HepG2 (cell line): ENCODE measurements around the gene TEF. TPM values are rescaled to one million over a fixed set of nuclear protein-coding genes. Genes with fewer than 3 reads are reported as not detected.

Source experiments
- ARID2 ChIP-seq: sonication (generic); formaldehyde crosslinking; IDR thresholded peaks from 2 replicates; pipeline ENCODE4 v1.8.1; 2022; ENCODE audit warnings: mild to moderate bottlenecking, missing genetic modification reagents, borderline replicate concordance
- ARID3A ChIP-seq: IDR thresholded peaks from 2 replicates; pipeline ENCODE4 v1.6.1; 2012; ENCODE audit warnings: low read depth, low read length, improper control_type of control experiment
- ARNT2 ChIP-seq: sonication (generic); formaldehyde crosslinking; IDR thresholded peaks from 2 replicates; pipeline ENCODE4 v1.8.0; 2022; ENCODE audit warnings: mild to moderate bottlenecking, low read depth, missing genetic modification reagents, moderate library complexity
- CHD4 ChIP-seq: fragments of 200-600 bp; sonication (generic); IDR thresholded peaks from 2 replicates; pipeline ENCODE4 v1.7.0; 2017; ENCODE audit warnings: mild to moderate bottlenecking, low read length, borderline replicate concordance
- GMEB1 ChIP-seq: sonication (generic); formaldehyde crosslinking; IDR thresholded peaks from 2 replicates; pipeline ENCODE4 v1.5.1; 2020; ENCODE audit warnings: missing genetic modification reagents, mild to moderate bottlenecking, borderline replicate concordance
- HCFC1 ChIP-seq: fragments of 150-350 bp; IDR thresholded peaks from 2 replicates; pipeline ENCODE4 v1.6.1; 2014; ENCODE audit warnings: low read depth, low read length
- IKZF1 ChIP-seq: fragments of 450-650 bp; IDR thresholded peaks from 2 replicates; pipeline ENCODE4 v1.7.1; 2016
- KLF11 ChIP-seq: IDR thresholded peaks from 2 replicates; pipeline ENCODE4 v1.6.1; 2016; ENCODE audit warnings: missing compliant biosample characterization
- LCORL ChIP-seq, 2 experiments: fragments of 450-650 bp in 1 of 2; sonication (generic) in 1 of 2; formaldehyde crosslinking in 1 of 2; IDR thresholded peaks; 2 replicates each; pipeline versions ENCODE4 v1.5.0 to v1.6.1; 2017 to 2020; ENCODE audit warnings: antibody characterized with exemption in 1 of 2, missing genetic modification reagents in 1 of 2
- NRL ChIP-seq: sonication (generic); formaldehyde crosslinking; IDR thresholded peaks from 2 replicates; pipeline ENCODE4 v1.5.0; 2020; ENCODE audit warnings: missing genetic modification reagents, mild to moderate bottlenecking, moderate library complexity, borderline replicate concordance
- PAXIP1 ChIP-seq: sonication (generic); formaldehyde crosslinking; conservative IDR thresholded peaks from 2 replicates; pipeline ENCODE4 v1.4.0; 2020; ENCODE audit warnings: mild to moderate bottlenecking, missing genetic modification reagents, moderate library complexity
- POLR2G ChIP-seq: fragments of 200-400 bp; formaldehyde crosslinking; IDR thresholded peaks from 2 replicates; pipeline ENCODE4 v1.6.1; 2018; ENCODE audit warnings: mild to moderate bottlenecking, low read depth, low read length, moderate library complexity
- PRDM4 ChIP-seq: sonication (generic); formaldehyde crosslinking; IDR thresholded peaks from 2 replicates; pipeline ENCODE4 v1.9.0; 2021; ENCODE audit warnings: missing genetic modification reagents, borderline replicate concordance
- RBM22 ChIP-seq: fragments of 200-400 bp; formaldehyde crosslinking; optimal IDR thresholded peaks from 2 replicates; pipeline ENCODE3; 2017; ENCODE audit warnings: mild to moderate bottlenecking, low read length, moderate library complexity
- SMAD1 ChIP-seq: sonication (generic); formaldehyde crosslinking; IDR thresholded peaks from 2 replicates; pipeline ENCODE4 v1.4.0; 2020; ENCODE audit warnings: missing genetic modification reagents, low read depth, mild to moderate bottlenecking, borderline replicate concordance
- SRSF4 ChIP-seq: fragments of 200-400 bp; formaldehyde crosslinking; IDR thresholded peaks from one replicate; pipeline ENCODE4 v1.6.1; 2018; ENCODE audit warnings: mild to moderate bottlenecking, low read depth, low read length, moderate library complexity; ENCODE audit not compliant: poor library complexity, severe bottlenecking
- YEATS4 ChIP-seq: sonication (generic); formaldehyde crosslinking; IDR thresholded peaks from 2 replicates; pipeline ENCODE4 v1.4.0; 2020; ENCODE audit warnings: missing genetic modification reagents, borderline replicate concordance
- ZFY ChIP-seq: sonication (generic); formaldehyde crosslinking; IDR thresholded peaks from 2 replicates; pipeline ENCODE4 v1.4.0; 2020; ENCODE audit warnings: missing genetic modification reagents
- ZNF775 ChIP-seq: sonication (generic); formaldehyde crosslinking; IDR thresholded peaks from 2 replicates; pipeline ENCODE4 v1.4.0; 2020; ENCODE audit warnings: missing genetic modification reagents, mild to moderate bottlenecking, moderate library complexity, borderline replicate concordance
- polyA plus RNA-seq, 8 experiments: library from polyadenylated mRNA; depleted of rRNA in 3 of 8; stranded (reverse) in 7 of 8; unstranded in 1 of 8; fragments of >200 nt; fragmentation: Illumina TruSeq in 4 of 8; extraction: Trizol in 4 of 8; gene quantifications; 2 replicates each; pipeline versions ENCODE4 v1.2.1 to v1.2.3, GENCODE V29; 2011 to 2016; ENCODE audit warnings: low read depth in 4 of 8, missing spikeins in 1 of 8, mixed read lengths in 1 of 8; ENCODE audit not compliant: insufficient read depth in 1 of 8
- total RNA-seq, 5 experiments: library from RNA; depleted of rRNA; stranded (reverse); fragments of >200 nt; fragmentation: Illumina TruSeq; extraction: Trizol; gene quantifications; 2 replicates each; pipeline ENCODE4 v1.2.3, GENCODE V29; 2016; ENCODE audit warnings: low read depth in 1 of 5

TEF gene
- total and polyA plus RNA-seq, 2 of the 13 experiments (the other 11 are each of a cell fraction or from before 2014, with no cell fraction given): 7.6 to 11.2 TPM

DNA sequence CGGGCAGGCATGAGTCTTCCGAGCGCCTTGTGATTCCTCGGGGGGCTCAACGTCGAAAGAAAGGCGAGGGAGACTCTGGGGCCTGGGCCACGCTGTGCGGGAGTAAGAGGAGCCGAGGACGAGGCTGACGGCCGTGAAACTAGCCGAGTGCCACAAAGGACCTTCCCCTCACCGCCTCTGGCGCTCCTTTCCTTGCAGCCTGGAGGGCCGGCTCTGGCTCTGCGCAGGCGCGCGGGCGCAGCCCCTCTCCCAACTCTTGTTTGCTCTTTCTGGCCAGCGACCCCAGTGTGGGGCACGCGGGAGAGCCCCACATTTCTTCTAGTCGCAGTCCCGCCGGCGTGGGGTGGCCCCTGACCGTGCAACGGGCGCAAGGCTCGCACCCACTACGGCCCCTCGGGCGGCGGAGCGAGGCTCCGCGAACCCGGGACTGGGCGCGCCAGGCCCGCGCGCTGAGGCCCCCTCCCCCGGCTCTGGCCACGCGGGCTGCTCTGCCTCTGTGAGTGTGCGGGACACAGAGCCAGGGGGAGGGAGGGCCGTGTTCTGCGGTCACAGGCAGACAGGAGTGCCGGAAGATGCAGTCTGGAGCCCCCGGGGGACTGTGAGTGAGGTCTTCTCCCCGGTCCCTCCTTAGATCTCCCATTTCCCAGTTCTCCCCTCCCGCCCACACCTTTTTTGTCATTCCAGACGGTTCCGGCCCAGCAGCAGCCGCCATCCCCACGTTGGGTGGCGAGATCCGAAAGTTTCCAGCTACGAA is 65.9 kb downstream of the TEF start (continued):
- TF ChIP-seq POLR2G (peak; percentile 53; the same call in 1 of the 2 replicates), ARID2 (CRISPR knock-in tag) (no peak; the same call in 1 of the 2 replicates), ARNT2 (no peak), PRDM4 (CRISPR knock-in tag) (no peak), SRSF4 (no peak), HCFC1 (no peak), RBM22 (no peak), PAXIP1 (no peak), CHD4 (no peak), LCORL (IDR thresholded peaks at IDR 0.05) (no peak), LCORL (CRISPR knock-in tag; IDR thresholded peaks at IDR 0.05) (no peak), ZFY (CRISPR knock-in tag) (peak; percentile 27; the same call in 1 of the 2 replicates), SMAD1 (CRISPR knock-in tag) (no peak), IKZF1 (no peak), YEATS4 (CRISPR knock-in tag) (0 out of 2 replicates have a peak, but pooled peaks have one; percentile 20), ARID3A (no peak), ZNF775 (CRISPR knock-in tag) (0 out of 2 replicates have a peak, but pooled peaks have one; percentile 41), GMEB1 (CRISPR knock-in tag) (no peak), NRL (no peak), KLF11 (CRISPR knock-in tag) (no peak)
